ENCODE measurements around the gene NCF1. TPM values are rescaled to one million over a fixed set of nuclear protein-coding genes. Genes with fewer than 3 reads are reported as not detected.
"Not testable (repeated sequence)": the region's sequence is repeated elsewhere in the genome, so short reads cannot be mapped to it uniquely, and the experiment has no call there.

Gene NCF1
- 15.3 TPM for total RNA-seq

DNA sequence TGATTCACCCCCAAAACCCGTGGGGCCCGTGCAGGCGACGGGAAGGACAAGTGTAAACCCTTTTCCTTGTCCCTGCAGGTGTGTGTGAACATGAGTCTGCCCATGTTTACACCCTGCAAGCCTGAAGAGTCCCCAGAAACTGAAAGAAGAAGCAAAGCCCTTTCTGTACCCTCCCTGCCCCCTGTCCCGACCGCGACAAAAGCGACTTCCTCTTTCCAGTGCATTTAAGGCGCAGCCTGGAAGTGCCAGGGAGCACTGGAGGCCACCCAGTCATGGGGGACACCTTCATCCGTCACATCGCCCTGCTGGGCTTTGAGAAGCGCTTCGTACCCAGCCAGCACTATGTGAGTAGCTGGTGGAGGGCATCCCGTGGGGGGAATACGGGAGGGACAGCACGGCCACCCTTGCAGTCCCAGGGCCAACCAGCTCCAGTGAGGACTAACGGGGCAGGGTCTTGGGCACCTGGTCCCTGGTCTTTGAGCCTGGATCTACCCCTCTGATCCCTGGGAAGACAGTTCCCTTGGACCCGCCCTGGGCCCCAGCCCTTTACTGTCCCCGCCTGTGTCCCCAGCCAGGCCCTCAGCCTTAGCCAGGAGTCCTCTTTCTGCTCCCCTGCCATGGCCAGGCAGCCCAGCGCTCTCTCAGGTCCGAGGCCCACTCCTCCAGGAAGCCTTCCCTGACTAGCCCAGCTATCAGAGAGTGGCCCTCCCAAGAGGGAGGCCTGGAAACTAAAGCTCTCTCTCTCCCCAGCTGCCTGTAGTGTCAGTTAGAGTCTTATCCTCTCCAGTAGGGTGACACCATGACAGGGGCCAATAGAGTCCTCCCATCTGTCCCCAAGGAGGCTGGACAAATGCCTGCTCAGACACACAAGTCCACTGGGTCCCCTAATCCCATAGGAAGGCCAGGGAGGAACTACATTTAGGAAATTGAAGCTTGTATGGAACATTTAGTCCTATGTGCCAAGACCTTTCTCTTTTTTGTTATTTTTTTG, at the start of gene NCF1:
NCF1 (plus strand) TSS at position 252 of the 991 bp plus-strand sequence; CDS start at position 273, 21 bp downstream.
- peak; percentile 80 for ATAC-seq
- DNase-seq (ENCODE audit: low spot score); intact Hi-C loops (cut with DNase I): not testable (repeated sequence)

GRCh38 chr7:74725840-74726239, 48.0 kb upstream of the NCF1 start:
- DNase-seq (ENCODE audit: low spot score) (no peak), ATAC-seq (no peak)
- intact Hi-C loops (cut with DNase I): no loop called here

GRCh38 chr7:74726309-74727101, 47.3 kb upstream of the NCF1 start:
- no peak for ATAC-seq
- intact Hi-C loops (cut with DNase I): no loop called here
- DNase-seq (ENCODE audit: low spot score): no peak

- intact Hi-C loops (cut with DNase I); DNase-seq (ENCODE audit: low spot score): not testable (repeated sequence)
- ATAC-seq: peak; percentile 59
Observed at GRCh38 chr7:74728686-74729085, 45.1 kb upstream of the NCF1 start.

- ATAC-seq: peak; percentile 72
- DNase-seq (ENCODE audit: low spot score); intact Hi-C loops (cut with DNase I): not testable (repeated sequence)
Observed at GRCh38 chr7:74730186-74730585, 43.6 kb upstream of the NCF1 start.

GRCh38 chr7:74739974-74740703, 33.7 kb upstream of the NCF1 start:
- ATAC-seq; DNase-seq (ENCODE audit: low spot score); intact Hi-C loops (cut with DNase I): not testable (repeated sequence)

DNA sequence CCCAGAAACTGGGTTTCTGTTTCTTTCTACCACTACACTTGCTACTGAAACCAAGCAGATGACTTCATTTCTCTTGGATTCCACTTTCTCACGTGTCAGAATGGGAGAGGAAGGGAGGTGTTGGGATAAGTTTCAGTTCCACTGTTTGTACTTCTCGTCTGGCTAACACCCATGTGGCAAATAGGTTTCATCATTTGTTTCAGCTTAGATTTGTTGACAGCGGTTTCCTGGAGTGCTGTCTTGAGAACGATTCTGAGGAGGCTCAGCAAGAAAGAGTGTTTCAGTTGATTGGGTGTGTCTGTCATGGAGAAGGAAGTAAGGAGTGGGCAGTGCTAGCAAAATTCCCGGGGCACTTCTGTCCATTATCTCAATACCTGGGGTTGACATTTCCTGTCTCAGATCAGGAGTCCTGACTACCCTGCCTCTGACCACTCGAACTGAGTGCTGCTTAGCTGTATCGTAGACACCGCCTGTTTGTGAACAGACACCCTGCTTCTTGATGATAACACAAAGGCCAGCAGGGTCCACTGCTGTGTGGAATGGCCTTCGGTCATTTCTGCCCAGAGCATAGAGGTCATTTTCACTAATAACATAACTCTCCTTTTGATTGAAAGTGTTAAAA, 29.8 kb upstream of the NCF1 start:
- peak; percentile 95 for ATAC-seq
- intact Hi-C loops (cut with DNase I); DNase-seq (ENCODE audit: low spot score): not testable (repeated sequence)

DNA sequence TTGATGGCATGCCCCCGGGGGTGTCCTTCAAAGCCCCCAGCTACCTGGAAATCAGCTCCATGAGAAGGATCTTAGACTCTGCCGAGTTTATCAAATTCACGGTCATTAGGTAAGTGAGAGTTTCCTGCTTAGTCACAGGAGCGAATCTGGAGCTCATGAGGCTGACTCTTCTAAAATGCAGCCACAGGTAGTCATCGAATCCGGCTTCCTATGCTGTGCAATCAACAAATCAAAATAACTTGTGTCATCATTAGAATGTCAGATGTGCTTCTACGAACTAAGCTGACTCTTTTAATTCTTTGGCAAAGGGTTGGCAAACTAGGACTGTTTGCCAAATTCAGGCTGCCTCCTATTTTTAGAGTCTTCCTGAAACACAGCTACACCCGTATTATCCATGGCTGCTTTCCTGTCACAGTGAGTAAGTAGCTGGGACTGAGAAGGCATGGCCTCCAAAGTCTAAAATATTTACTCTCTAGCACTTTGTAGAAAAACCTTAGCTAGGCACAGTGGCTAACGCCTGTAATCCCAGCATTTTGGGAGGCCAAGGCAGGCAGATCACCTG, 19.8 kb upstream of the NCF1 start:
- ATAC-seq; DNase-seq (ENCODE audit: low spot score); intact Hi-C loops (cut with DNase I): not testable (repeated sequence)

GRCh38 chr7:74756673-74757072, 17.1 kb upstream of the NCF1 start:
- intact Hi-C loops (cut with DNase I): not testable (repeated sequence)

DNA sequence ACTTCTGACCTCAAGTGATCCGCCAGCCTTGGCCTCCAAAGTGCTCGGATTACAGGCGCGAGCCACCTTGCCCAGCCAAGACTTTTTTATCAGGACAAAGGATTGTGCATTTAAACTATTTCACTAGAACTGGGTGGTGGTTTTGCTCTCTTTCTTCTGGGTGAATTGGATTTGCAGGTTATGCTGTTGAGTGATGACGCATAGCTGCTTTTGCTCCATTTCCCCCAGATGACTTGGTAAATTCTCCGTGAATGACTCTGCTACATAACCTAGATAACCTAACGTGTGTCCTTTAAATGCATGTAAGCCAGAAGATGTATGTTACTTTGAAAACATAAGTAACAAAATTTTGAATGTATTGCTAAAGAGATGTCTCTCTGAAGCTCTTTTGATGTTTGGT, 15.5 kb upstream of the NCF1 start:
- intact Hi-C loops (cut with DNase I); DNase-seq (ENCODE audit: low spot score); ATAC-seq: not testable (repeated sequence)

More at GRCh38 chr7:74756673-74757072, 17.1 kb upstream of the NCF1 start:
- not testable (repeated sequence) for ATAC-seq; DNase-seq (ENCODE audit: low spot score)

- DNase-seq (ENCODE audit: low spot score); intact Hi-C loops (cut with DNase I); ATAC-seq: not testable (repeated sequence)
Observed at GRCh38 chr7:74758982-74759381, 14.8 kb upstream of the NCF1 start.

DNA sequence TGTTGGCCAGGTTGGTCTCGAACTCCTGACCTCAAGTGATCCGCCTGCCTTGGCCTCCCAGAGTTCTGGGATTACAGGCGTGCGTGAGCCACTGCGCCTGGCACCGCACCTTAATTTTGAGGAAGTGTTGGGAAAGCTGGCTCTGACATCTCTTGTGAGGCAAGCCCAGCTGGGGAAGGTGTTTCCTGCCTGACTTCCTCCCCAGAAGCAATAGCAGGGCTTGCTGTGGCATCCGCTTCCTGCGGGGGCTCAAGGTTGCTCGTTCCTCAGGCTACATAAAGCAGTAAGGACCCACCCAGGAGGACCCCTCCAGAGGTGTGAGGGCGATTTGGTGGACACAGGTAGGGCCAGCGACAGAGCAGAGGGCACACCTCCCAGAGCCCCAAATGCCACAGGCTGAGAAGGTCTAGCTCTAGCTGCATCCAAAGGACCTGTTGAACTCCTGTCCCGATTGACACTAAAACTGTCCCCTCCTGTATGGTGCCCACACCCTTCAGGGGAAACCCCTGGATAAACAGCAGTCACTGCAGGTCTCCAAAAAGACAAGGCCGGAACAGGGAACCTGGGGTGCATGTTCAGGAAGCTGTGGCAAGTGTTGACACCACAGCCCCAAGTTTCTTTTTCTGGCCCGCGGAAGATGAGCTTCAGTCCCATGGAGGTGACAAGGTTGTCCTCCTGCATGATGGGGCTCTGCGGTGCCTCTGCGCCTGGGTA, 8.4 kb upstream of the NCF1 start:
- intact Hi-C loops (cut with DNase I); DNase-seq (ENCODE audit: low spot score): not testable (repeated sequence)
- ATAC-seq: peak; percentile 57

GRCh38 chr7:74766509-74766908, 7.3 kb upstream of the NCF1 start:
- ATAC-seq: peak; percentile 46
- DNase-seq (ENCODE audit: low spot score); intact Hi-C loops (cut with DNase I): not testable (repeated sequence)

- ATAC-seq; intact Hi-C loops (cut with DNase I); DNase-seq (ENCODE audit: low spot score): not testable (repeated sequence)
Observed at GRCh38 chr7:74766991-74767390, 6.8 kb upstream of the NCF1 start.

- DNase-seq (ENCODE audit: low spot score); intact Hi-C loops (cut with DNase I); ATAC-seq: not testable (repeated sequence)
Observed at GRCh38 chr7:74770062-74770461, 3.7 kb upstream of the NCF1 start.

- ATAC-seq; intact Hi-C loops (cut with DNase I); DNase-seq (ENCODE audit: low spot score): not testable (repeated sequence)
Observed at GRCh38 chr7:74772093-74772492, 1.7 kb upstream of the NCF1 start.

GRCh38 chr7:74775111-74775510, 1.3 kb downstream of the NCF1 start:
- ATAC-seq; DNase-seq (ENCODE audit: low spot score); intact Hi-C loops (cut with DNase I): not testable (repeated sequence)

All from sciatic nerve (tissue), 2 donors.